Measurements from ENCODE around the gene ZNF239.

DNA sequence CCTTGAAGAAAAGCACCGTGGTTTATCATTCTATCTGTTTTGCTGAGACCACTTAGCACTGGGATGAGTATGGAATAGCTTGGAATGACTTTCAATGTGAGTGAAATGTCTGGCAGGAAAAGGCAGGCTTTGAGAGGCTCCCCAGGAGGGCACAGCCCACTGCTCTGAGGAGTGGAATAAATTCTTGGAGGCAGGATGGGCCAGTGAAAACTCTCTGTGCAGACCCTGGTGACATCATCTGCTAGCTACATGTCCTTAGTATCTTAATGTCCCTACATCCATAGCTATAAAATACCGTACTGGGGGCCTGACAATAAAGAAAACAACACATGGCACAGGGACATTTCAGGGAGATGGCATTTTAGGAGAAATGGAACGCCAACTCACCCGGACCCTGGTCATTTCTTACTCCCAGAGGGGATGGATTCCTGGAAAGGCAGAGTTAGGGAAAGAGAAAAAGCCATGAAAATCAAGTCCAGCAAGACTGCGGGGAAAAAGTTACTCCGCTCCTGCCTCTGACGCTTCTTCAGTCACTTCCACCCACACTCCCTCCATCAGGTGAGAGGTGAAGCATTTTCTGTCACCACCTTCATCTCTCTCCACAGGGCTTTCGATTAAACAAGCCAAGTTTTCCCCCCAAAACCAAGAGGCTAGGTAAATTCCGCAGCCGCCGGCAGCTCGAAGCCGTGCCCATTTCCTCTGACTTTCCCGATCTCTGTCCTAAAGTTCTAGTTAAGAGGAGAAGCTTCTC lies 991 bp downstream of the ZNF239 start:
- TF ChIP-seq, protein P1, sequence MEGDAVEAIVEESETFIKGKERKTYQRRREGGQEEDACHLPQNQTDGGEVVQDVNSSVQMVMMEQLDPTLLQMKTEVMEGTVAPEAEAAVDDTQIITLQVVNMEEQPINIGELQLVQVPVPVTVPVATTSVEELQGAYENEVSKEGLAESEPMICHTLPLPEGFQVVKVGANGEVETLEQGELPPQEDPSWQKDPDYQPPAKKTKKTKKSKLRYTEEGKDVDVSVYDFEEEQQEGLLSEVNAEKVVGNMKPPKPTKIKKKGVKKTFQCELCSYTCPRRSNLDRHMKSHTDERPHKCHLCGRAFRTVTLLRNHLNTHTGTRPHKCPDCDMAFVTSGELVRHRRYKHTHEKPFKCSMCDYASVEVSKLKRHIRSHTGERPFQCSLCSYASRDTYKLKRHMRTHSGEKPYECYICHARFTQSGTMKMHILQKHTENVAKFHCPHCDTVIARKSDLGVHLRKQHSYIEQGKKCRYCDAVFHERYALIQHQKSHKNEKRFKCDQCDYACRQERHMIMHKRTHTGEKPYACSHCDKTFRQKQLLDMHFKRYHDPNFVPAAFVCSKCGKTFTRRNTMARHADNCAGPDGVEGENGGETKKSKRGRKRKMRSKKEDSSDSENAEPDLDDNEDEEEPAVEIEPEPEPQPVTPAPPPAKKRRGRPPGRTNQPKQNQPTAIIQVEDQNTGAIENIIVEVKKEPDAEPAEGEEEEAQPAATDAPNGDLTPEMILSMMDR (IDR thresholded peaks at IDR 0.05; ENCODE audit: insufficient read depth, low read length): no peak
- TF ChIP-seq POLR2AphosphoS5 (IDR thresholded peaks at IDR 0.05; ENCODE audit: low read depth) (no peak), GABPA (IDR thresholded peaks at IDR 0.05; ENCODE audit: low read depth) (no peak)
- TF ChIP-seq, protein P2, sequence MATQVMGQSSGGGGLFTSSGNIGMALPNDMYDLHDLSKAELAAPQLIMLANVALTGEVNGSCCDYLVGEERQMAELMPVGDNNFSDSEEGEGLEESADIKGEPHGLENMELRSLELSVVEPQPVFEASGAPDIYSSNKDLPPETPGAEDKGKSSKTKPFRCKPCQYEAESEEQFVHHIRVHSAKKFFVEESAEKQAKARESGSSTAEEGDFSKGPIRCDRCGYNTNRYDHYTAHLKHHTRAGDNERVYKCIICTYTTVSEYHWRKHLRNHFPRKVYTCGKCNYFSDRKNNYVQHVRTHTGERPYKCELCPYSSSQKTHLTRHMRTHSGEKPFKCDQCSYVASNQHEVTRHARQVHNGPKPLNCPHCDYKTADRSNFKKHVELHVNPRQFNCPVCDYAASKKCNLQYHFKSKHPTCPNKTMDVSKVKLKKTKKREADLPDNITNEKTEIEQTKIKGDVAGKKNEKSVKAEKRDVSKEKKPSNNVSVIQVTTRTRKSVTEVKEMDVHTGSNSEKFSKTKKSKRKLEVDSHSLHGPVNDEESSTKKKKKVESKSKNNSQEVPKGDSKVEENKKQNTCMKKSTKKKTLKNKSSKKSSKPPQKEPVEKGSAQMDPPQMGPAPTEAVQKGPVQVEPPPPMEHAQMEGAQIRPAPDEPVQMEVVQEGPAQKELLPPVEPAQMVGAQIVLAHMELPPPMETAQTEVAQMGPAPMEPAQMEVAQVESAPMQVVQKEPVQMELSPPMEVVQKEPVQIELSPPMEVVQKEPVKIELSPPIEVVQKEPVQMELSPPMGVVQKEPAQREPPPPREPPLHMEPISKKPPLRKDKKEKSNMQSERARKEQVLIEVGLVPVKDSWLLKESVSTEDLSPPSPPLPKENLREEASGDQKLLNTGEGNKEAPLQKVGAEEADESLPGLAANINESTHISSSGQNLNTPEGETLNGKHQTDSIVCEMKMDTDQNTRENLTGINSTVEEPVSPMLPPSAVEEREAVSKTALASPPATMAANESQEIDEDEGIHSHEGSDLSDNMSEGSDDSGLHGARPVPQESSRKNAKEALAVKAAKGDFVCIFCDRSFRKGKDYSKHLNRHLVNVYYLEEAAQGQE (IDR thresholded peaks at IDR 0.05; ENCODE audit: insufficient replicate concordance, low read depth): no peak
